GM19035 (cell line): ENCODE measurements around the gene PKD1.
"Not testable (repeated sequence)": the region's sequence is repeated elsewhere in the genome, so short reads cannot be mapped to it uniquely, and the experiment has no call there.

Experiments used
- ATAC-seq: cut with Tn5 transposase; IDR thresholded peaks from one replicate; pipeline ENCODE4 v1.9.1; 2021; ENCODE audit not compliant: unreplicated experiment

Gene PKD1

DNA sequence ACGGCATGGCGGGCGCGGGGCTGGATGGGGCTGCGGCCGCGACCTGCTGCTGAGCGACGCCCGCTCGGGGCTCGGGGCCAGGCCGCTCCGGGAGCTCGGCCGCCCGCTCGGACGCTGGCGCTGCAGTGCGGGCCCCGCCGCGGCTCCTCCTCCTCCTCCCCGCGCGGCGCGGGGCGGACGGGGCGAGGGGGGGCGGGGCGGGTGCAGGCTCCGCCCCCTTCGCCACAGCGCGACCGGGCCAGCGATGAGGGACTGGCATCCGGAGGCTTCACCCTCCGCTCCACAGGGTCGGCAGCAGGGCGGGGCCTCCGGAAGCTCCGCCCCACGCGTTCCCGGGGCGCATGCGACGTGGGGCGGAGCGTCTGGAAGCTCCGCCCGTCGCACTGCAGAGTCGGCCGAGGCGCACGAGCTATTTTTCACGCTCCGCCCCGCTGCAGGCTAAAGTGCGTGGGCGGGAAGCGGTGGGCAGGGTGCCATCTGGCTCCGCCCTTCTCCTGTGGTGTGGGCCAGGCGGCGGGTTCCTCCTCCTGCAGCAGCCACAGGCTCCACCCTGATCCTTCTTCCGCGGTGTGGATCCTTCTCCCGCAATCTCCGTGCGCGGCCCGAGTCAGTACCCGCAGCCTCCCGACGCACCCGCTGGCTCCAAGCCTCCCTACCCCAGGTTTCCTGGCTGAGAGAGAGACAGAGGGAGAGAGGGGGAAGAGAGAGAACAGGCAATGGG is at the start of gene PKD1:
Gene PKD1, minus strand, starts transcription at position 129 of the 721 bp plus-strand sequence. CDS start 209 bp downstream, outside the sequence.
- not testable (repeated sequence) for ATAC-seq

DNA sequence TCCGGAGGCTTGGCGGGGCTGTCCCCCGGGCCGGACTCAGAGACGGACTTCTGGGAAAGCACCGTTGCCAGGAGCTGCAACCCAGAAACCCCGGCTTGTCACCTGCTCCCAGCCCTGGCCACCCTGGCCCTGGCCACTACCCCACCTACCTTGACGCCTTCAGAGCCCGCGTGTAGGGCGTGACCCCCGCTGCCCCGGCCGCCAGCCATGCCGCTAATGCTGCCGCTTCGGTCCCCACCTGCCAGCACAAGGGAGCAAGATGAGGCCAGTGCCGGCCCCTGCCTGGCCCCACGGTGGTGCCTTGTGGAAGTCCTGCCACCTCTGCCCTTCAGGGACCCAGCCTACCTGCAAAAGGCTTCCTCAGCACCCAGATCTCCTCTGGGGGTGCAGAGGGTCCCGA is 49.3 kb upstream of the PKD1 start:
- ATAC-seq, result no peak

DNA sequence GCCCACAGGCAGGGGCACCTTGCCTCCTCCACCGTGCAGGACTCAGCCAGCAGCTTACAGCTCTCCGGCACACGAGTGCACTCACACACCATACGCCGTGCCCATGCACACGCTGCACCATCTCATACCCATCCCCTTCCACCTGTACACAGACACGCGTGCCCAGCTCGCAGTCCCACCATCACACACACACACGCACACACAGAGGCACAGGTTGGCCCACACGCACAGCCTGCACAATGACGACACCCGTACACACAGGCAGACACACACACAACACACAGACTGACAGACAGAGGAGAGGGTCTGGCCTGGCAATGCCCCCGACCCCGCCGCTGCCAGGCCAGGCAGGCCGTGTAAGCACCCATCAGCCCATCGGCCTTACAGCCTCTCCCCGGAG is 48.6 kb upstream of the PKD1 start:
- no peak for ATAC-seq

DNA sequence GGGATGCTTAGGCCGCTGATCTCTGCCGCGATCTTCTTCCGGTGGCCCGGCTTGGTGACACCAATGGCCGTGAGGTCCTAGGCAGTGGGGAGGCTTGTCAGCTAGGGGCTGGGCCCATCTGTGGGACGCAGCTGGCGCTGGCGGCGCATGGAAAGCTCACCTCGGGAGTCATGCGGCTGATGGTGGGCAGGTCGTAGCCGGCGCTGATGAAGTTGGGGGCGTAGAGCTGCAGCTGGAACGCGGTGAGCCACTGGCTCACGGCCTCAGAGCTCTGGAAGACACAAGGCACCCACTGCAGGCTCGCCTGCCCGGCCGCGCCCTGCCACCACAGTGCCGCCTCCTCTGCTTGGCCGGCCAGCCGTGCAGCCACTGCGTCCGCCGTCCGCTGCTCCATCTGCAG is 48.0 kb upstream of the PKD1 start:
- no peak for ATAC-seq

DNA sequence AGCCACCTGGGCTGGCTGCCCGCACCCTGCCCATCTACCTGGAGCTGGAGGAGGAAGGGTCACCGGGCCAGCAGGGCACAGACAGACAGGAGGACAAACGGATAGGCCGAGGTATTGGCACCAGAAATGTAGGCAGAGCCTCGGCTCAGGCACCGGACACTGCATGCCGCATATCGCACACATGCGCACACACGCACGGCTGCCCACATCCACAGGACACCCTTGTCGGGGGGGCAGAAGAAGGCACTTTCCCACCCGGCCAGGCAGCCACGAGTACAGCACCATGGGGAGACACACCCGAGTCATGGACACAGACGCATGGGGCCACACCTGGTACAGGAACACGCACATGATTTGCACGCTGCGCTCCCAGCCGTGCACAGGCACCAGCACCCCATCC is 46.3 kb upstream of the PKD1 start:
- ATAC-seq, result no peak

DNA sequence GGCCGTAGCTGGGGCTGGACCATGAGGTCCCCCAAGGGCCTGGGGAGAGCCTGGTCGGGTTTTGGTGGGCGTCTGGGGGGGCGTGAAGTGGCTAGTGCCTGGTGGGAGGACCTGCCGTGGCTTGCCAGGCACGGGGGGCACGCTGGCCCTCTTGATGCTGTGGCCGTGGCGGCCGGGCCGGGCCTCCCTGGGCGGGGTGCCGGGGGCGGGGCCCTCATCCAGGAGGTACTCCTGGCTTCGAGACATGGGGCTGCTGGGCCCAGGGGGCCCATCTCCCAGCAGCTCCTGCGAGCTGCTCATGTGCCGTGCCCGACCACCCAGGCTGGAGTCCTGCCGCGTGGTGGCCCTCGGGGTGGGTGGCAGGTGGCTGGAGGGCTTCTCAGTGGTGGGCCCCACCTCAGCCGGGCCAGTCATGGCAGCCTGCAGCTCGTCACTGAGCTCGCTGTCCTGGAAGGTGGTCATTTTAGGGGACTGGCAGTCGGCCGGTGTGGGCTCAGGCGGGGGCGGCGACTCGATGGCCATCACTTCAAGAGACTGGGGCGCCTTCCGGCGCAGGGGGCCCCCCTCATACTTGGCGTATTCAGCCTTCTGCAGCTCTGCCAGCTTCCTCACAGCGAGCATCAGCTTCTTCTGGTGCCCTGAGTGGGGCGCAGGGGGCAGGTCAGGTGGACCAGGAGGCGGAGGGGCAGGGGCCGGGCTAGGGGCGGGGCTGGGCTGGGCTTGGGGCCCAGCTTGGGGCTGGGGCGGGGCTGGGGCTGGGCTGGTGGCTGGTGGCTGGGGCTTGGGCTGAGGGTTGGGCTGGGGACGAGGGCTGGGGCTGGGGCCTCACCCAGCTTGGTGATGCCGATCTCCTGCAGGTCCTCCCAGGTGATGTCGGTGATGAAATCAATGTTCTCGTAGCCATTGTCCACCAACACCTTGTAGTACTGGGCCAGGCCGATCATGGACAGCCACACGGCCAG is 45.5 kb upstream of the PKD1 start:
- ATAC-seq, result no peak

DNA sequence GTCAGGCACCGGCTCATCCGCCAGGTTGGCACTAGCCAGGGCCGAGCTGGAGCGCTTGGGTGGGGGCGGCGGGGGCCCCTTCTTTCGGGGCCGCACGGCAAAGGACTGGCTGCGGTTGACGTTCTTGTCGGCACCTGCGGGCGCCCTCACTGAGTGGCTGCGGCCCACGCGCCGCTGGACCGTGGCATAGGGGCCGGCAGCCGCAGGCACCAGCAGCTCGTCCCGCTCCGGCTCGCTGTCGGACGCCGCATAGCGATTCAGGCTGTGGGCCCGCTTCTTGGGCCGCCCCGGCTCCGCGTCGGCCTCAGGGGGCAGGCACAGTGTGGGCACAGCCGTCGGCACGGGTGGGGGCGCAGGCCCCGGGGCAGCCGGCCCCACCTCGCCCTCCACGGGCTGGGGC is 44.8 kb upstream of the PKD1 start:
- no peak for ATAC-seq

DNA sequence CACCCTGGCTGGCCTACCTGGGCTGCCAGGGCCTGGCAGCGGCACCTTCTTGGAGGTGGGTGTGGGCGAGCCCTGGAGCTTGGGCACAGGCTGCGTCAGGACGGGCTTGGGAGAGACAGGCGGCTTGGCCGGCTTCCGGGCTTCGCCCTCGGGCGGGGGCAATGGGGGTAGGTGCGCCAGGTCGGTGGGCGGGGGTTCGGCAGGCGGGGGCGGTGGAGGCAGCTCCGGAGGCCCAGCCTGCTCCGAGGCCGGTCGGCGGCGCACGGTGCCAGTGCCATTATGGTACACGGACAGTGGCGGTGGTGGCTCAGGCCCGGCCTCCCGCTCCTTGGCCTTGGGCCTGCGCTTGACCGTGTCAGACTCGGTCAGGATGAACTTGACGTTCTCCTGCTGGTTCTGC is 43.9 kb upstream of the PKD1 start:
- no peak for ATAC-seq

DNA sequence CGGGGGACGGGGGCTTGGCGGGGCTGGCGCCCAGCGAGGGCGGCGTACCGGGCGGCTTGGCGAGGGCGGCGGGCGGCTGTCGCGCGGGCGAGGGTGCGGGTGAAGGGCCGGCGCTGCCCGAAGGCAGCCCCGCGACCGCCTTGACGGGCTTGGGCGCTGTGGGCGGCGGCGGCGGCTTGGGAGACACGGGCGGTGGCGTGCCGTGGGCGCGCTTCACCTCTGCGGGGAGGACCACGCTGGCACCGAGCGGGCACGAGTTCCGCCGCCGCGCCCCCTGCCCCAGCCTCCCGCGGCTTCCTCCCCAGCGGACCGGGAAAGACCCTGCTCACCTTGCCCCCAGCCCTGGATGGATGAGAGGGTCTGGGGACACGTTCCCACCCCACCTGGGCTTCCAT is 43.4 kb upstream of the PKD1 start:
- no peak for ATAC-seq

DNA sequence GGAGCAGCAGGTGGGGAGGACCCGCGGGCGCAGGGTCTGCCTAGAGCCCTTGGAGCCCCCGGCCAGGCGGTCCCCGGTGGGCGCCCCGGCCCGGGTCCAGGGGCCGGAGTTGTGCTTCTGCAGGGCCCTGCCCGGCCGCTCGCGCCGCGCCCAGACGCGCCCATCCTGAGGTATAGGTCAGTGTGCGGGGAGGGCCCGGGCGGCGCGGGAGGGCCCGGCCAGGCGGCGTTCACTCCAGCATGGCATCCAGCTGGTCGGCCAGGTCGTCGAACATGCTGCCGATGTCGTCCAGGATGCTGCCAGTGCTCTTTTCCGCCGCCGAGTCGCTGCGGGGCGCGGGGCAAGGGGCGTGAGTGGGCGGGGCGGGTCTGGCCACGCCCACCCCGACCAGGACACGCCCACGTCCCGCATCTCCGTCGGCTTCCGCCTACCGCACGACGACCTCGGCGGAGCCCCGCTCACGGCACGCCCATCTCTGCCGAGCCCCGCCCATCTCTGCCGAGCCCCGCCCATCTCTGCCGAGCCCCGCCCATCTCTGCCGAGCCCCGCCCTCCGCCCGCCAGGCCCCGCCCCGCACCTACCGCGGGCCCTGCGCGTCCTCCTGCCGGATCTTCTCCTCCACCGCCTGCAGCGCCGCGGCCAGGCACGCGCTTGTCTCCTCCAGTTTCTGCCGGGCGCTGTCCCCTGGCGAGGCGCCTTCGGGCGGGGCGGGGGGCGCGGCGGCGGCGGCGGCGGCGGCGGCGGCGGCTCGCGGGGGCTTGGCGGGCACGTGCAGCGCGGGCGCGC is 42.8 kb upstream of the PKD1 start:
- no peak for ATAC-seq

DNA sequence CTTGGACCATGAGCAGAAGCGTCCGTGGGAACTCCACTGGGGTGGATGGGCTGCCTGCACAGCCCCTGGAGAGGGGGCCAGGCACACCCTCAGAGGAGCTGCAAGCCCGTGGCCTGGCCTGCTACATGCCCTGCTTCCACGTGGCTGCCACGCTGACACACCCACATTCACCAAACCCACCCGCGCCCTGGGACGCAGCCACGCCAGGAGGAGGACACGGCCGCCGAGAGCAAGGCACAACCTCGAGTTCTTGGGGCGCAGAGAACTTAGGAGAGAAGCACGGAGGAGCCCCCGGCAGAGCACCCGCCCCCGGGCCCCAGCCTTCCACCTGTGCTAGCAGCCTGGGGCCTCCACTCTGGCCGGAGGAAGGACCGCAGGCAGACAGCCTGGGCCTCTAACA is 41.9 kb upstream of the PKD1 start:
- ATAC-seq, result no peak

DNA sequence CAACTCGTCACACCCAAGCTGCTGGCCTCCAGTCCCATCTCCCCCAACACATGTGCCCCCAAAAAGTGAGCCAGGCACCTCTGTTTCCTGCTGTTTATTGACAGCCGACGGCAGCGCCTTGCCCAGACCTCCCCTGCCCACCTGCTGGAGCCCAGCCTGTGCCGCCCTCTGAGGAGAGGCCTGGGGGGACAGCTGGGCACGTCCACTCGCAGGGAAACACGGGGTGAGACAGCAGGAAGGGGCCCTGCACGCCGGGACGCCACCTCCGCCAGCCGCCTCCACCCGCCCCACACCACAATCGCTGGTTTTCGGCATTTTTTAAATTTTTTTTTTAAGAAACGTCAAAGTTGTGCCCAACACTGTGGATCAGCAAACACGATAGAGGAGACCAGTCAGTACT is 41.4 kb upstream of the PKD1 start:
- no peak for ATAC-seq

DNA sequence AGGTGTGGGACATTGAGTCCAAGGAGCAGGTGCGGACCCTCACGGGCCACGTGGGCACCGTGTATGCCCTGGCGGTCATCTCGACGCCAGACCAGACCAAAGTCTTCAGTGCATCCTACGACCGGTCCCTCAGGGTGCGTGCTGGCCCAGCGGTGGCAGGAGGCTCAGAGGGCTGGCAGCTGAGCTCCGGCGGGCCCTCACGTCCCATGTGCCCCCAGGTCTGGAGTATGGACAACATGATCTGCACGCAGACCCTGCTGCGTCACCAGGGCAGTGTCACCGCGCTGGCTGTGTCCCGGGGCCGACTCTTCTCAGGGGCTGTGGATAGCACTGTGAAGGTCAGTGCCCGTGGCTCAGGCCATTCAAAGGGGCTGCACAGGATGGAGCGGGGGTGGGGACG is 40.3 kb upstream of the PKD1 start:
- no peak for ATAC-seq

DNA sequence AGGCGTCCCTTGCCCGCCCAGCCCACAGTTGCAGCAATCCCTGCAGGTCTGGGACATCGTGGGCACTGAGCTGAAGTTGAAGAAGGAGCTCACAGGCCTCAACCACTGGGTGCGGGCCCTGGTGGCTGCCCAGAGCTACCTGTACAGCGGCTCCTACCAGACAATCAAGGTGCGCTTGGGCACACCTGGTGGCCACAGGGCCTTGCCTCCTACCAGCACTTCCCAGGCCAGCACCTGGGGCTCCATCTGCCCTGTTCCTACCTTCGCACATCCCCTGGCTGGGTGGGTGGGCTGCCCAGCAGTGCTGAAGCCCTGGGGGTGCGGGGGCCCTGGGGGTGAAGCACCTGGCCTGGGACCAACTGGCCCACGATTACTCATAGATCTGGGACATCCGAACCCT is 39.8 kb upstream of the PKD1 start:
- no peak for ATAC-seq

DNA sequence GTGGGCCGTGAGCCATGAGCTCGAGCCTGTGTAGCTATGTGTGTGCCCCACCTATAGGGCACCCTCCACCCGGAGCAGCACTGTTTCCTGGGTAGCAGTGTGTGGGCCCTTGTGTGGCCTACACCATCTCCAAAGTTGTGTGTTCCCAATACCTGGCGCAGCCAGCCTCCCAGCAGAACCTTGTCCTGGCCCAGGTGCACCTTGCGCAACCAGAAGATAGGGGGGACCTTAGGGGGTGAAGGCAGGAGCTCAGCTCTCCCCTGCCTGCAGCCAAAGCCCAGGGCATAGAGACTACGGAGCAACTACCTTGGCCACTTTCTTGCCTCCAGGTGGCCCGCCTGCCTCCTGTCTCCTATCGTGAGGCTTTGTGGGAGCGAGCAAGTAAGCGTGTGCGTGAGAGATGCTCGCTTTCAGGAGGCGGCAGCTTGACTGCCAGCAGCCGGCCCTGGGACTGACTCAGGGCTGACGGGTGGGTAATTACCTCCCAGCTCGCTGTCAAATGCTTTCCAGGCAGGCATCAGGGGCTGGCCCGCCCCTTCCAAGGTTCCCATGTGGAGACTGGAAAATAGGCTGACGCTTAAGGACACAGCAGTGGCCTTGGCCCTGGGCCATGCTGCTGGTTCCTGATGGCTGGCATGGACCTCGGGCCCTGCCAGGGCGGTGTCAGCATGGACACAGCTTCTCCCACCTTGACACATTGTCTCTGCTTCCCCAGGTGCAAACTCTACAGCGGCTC is 38.9 kb upstream of the PKD1 start:
- no peak for ATAC-seq

DNA sequence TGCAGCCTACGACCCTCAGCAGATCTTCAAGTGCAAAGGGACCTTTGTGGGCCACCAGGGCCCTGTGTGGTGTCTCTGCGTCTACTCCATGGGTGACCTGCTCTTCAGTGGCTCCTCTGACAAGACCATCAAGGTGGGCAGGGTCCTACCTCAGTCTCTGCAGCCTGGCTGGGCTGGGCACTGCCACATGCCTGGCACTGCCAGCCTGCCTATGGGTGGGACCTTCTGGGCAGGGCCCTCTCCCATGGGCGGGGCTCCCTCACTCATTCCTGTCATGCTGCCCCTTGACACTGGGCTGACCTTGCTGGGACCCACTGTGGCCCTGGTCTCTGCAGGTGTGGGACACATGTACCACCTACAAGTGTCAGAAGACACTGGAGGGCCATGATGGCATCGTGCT is 38.2 kb upstream of the PKD1 start:
- ATAC-seq, result no peak

DNA sequence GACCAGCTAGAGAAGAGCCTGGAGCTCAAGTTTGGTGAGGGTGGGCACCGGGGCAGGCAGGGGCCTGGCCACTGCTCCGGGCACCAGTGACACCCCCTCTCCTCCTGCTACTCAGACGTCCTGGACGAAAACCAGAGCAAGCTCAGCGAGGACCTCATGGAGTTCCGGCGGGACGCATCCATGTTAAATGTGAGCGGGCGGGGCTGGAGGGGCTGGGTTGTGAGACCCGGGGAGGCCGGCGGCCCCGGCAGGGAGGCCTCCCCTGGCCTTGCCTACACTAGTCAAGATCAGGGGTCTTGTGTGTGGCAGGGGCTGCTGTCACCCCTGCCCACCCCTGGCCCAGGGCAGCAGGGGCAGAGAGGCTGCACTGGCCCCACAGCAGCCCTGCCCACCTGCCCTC is 37.7 kb upstream of the PKD1 start:
- ATAC-seq, result no peak

DNA sequence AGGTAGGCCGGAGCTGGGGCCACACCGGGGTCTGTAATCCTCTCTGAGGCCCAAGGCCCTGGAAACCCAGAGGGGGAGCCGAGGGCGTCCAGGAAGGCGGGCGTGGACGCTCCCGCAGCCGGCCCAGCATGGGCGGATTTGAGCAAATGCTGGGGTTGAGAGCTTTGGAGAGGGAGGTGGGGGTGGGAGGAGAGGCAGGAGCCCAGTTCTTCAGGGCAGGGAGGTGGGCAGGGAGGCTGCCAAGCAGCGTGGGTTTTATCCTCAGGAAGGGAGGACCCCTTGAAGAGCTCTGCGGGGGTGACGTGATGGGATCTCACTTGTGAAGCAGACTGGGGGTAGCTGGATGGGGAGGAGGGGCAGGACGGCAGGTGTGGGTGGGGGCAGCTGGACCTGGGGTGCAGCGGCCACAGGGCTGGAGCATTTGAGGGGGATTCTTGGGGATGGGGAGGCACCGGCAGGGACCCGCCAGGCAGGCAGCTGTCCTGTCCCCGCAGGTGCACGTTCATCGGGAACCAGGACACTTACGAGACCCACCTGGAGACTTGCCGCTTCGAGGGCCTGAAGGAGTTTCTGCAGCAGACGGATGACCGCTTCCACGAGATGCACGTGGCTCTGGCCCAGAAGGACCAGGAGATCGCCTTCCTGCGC is 37.1 kb upstream of the PKD1 start:
- no peak for ATAC-seq

DNA sequence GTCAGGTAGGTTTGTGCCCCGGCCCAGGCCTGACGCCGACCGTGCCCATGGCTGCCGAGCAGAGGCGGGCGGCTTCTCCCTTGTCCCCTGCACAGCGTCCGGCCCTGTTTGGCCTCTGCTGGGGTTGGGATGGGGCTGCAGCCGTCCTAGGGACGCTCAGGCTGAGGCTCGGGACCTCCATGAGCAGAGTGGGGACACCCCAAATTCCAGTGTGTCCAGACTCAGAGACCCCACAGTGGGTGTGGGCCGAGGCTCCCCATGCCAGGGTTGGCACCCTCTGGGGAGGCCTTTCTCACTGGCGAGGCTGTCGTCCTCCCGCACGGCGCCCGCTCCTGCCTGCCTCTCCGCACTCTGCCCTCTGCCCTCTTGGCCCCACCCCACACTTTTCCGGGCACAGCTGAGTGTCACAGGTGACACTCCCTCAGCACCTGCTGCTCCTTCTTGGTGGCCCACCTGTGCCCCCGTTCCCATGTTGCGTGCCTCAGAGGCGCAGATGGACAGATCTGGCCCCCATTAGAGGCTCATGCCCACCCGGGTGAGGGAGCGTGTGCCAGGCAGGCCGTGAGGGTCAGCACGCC is 36.0 kb upstream of the PKD1 start:
- no peak for ATAC-seq
